Suprapubic skin (tissue), 3 donors: Measurements from ENCODE around the gene HTR2C.

ENCODE experiments used
- CTCF ChIP-seq, 2 donors: fragments of 200-600 bp in 1 of 2; fragments of 450-650 bp in 1 of 2; sonication (generic) in 1 of 2; IDR thresholded peaks; one replicate each; pipeline ENCODE4 v1.5.1; 2016 to 2019; ENCODE audit warnings: antibody characterized with exemption in 2 of 2, mild to moderate bottlenecking in 1 of 2, moderate library complexity in 1 of 2
- EP300 ChIP-seq: sonication (generic); formaldehyde crosslinking; IDR thresholded peaks from one replicate; pipeline ENCODE4 v1.6.1; 2017; ENCODE audit warnings: antibody characterized with exemption
- POLR2A ChIP-seq, 2 donors: fragments of 450-650 bp; IDR thresholded peaks; one replicate each; pipeline ENCODE4 v1.6.1; 2017; ENCODE audit warnings: antibody characterized with exemption in 2 of 2, mild to moderate bottlenecking in 2 of 2, moderate library complexity in 2 of 2

- no peak for TF ChIP-seq CTCF (IDR thresholded peaks at IDR 0.05)
- TF ChIP-seq POLR2A (IDR thresholded peaks at IDR 0.05) = no peak
- no peak for TF ChIP-seq EP300
Measured at GRCh38 chrX:114797494-114797893, 213.6 kb downstream of the HTR2C start.
